K562 (cell line): ENCODE data around the gene AAGAB. TPM values are rescaled to one million over a fixed set of nuclear protein-coding genes. Genes with fewer than 3 reads are reported as not detected.

Source experiments
- ATAC-seq: fragments of 200-7000 bp; cut with Tn5 transposase; 3 replicates; pipeline ENCODE4 v1.9.1; 2020; ENCODE audit warnings: moderate library complexity
- BruUV-seq: library from RNA; stranded (reverse); fragments of 400-500 nt; replicated peaks from 2 replicates; lab custom pipeline; 2021; lab: Mats Ljungman, UMichigan
- CTCF ChIA-PET: fragments of 300-600 bp; formaldehyde crosslinking; extraction: SDS; loops from one replicate; lab custom pipeline; 2021; ENCODE audit warnings: low intra/inter-chr PET ratio; lab: Yijun Ruan, JAX
- POLR2A ChIA-PET: fragments of 300-600, 350-650 bp; sonication (Branson Sonifier 250); formaldehyde crosslinking; extraction: SDS; loops from one replicate; lab custom pipeline; 2021; ENCODE audit warnings: antibody characterized with exemption, inconsistent platforms; lab: Yijun Ruan, JAX
- DNase-seq, 4 experiments: peaks; one replicate each; pipeline versions ENCODE4 v3.0.0 to v3.0.0-alpha.2; 2011 to 2018; ENCODE audit warnings: low spot score in 3 of 4, mixed read lengths in 3 of 4; ENCODE audit errors: extremely low read depth in 1 of 4
- FAIRE-seq: peaks from 2 replicates; lab custom pipeline; 2011; peaks lifted over from hg19 to GRCh38; lab: Jason Lieb, UNC
- H2AFZ ChIP-seq: 2 replicates; pipeline ENCODE4 v1.6.0; 2011; ENCODE audit warnings: low read depth, low read length, control low read depth, inconsistent platforms
- H3K27ac ChIP-seq: fragments of 200-600 bp; 3 replicates; pipeline ENCODE4 v1.8.0; 2011; ENCODE audit warnings: low read depth, mild to moderate bottlenecking, control low read depth, inconsistent platforms, low read length, moderate library complexity, mixed read lengths; ENCODE audit errors: extremely low read depth
- H3K27me3 ChIP-seq, 2 experiments: fragments of 300-600 bp in 1 of 2; 2 replicates in 1 of 2; 3 replicates in 1 of 2; pipeline versions ENCODE4 v1.6.0 to v1.8.0; 2011; ENCODE audit warnings: inconsistent platforms in 2 of 2, low read length in 2 of 2, mild to moderate bottlenecking in 1 of 2, mixed read lengths in 1 of 2, moderate library complexity in 1 of 2; ENCODE audit not compliant: control insufficient read depth in 2 of 2, insufficient read depth in 2 of 2
- H3K36me3 ChIP-seq: fragments of 300-600 bp; 3 replicates; pipeline ENCODE4 v1.8.0; 2011; ENCODE audit warnings: mild to moderate bottlenecking, low read length, inconsistent platforms; ENCODE audit not compliant: control insufficient read depth, insufficient read depth
- H3K4me1 ChIP-seq, 2 experiments: fragments of 200-600 bp in 1 of 2; replicated peaks in 1 of 2; 2 replicates in 1 of 2; 3 replicates in 1 of 2; pipeline versions ENCODE4 v1.5.1 to v1.8.0; 2011; ENCODE audit warnings: inconsistent platforms in 2 of 2, low read length in 2 of 2, mild to moderate bottlenecking in 1 of 2, mixed read lengths in 1 of 2, moderate library complexity in 1 of 2; ENCODE audit not compliant: control insufficient read depth in 2 of 2, insufficient read depth in 2 of 2
- H3K4me2 ChIP-seq: 2 replicates; pipeline ENCODE4 v1.6.1; 2011; ENCODE audit warnings: low read length, control low read depth, inconsistent platforms, mixed read lengths; ENCODE audit not compliant: insufficient read depth
- H3K4me3 ChIP-seq: fragments of 200-600 bp; sonication (generic), shearing (Covaris generic); 2 replicates; pipeline ENCODE4 v1.5.1; 2016; ENCODE audit warnings: control low read depth, inconsistent platforms
- H3K79me2 ChIP-seq: fragments of 200-600 bp; 3 replicates; pipeline ENCODE4 v1.8.0; 2011; ENCODE audit warnings: low read length, inconsistent platforms; ENCODE audit not compliant: control insufficient read depth, insufficient read depth
- H3K9ac ChIP-seq, 2 experiments: 2 replicates each; pipeline versions ENCODE4 v1.6.0 to v1.6.1; 2011; ENCODE audit warnings: low read depth in 2 of 2, low read length in 2 of 2, control low read depth in 1 of 2, inconsistent platforms in 1 of 2, mild to moderate bottlenecking in 1 of 2, mixed read lengths in 1 of 2; ENCODE audit not compliant: insufficient read depth in 1 of 2
- H3K9me1 ChIP-seq: one replicate; pipeline ENCODE4 v1.6.0; 2011; ENCODE audit warnings: inconsistent platforms, mild to moderate bottlenecking, low read length, moderate library complexity; ENCODE audit not compliant: control insufficient read depth, insufficient read depth
- H3K9me3 ChIP-seq: replicated peaks from 2 replicates; pipeline ENCODE4 v1.5.1; 2011; ENCODE audit warnings: low read depth, low read length, inconsistent platforms; ENCODE audit not compliant: control insufficient read depth, insufficient read depth
- H4K20me1 ChIP-seq: replicated peaks from 2 replicates; pipeline ENCODE4 v1.6.1; 2011; ENCODE audit warnings: low read length, inconsistent platforms, mixed read lengths; ENCODE audit not compliant: control insufficient read depth, insufficient read depth
- ARHGAP35 ChIP-seq: fragments of 450-650 bp; IDR thresholded peaks from 2 replicates; pipeline ENCODE4 v1.6.1; 2018; ENCODE audit not compliant: partially characterized antibody
- CHD4 ChIP-seq: fragments of 200-600 bp; sonication (generic); IDR thresholded peaks from 3 replicates; pipeline ENCODE4 v1.6.1; 2012; ENCODE audit warnings: low read depth, mild to moderate bottlenecking, mixed read lengths, low read length, inconsistent platforms; ENCODE audit not compliant: insufficient read depth, insufficient replicate concordance, poor library complexity, severe bottlenecking
- HNRNPUL1 ChIP-seq: fragments of 200-400 bp; formaldehyde crosslinking; IDR thresholded peaks from 2 replicates; pipeline ENCODE4 v1.6.1; 2017; ENCODE audit warnings: low read length
- ILK ChIP-seq: fragments of 450-650 bp; IDR thresholded peaks from 2 replicates; pipeline ENCODE4 v1.6.1; 2016; ENCODE audit warnings: missing genetic modification characterization, low read depth, mild to moderate bottlenecking, missing compliant biosample characterization, moderate library complexity, borderline replicate concordance
- MIER1 ChIP-seq: fragments of 450-650 bp; IDR thresholded peaks from 2 replicates; pipeline ENCODE4 v1.6.1; 2016; ENCODE audit warnings: antibody characterized with exemption, mild to moderate bottlenecking, low read depth
- MTF1 ChIP-seq: fragments of 250-450 bp; sonication (Bioruptor Pico); IDR thresholded peaks from 2 replicates; pipeline ENCODE4 v1.9.0; 2021; ENCODE audit warnings: moderate library complexity, mild to moderate bottlenecking, inconsistent platforms, borderline replicate concordance
- NUFIP1 ChIP-seq: fragments of 450-650 bp; IDR thresholded peaks from 2 replicates; pipeline ENCODE4 v1.6.1; 2018; ENCODE audit not compliant: partially characterized antibody
- SAFB ChIP-seq: fragments of 200-400 bp; formaldehyde crosslinking; IDR thresholded peaks from 2 replicates; pipeline ENCODE4 v1.6.1; 2017; ENCODE audit warnings: low read depth, low read length, borderline replicate concordance
- WGBS: fragments of 100-300 bp; shearing (Covaris generic); methylation state at CpG from one replicate; pipeline ENCODE4 v1.1.6; 2016; ENCODE audit warnings: low coverage, mixed read lengths; ENCODE audit not compliant: insufficient coverage; ENCODE audit errors: missing lambda C conversion rate; 5-methylcytosine and 5-hydroxymethylcytosine counted together
- in situ Hi-C: fragments of 300-500 bp; cut with MboI; formaldehyde crosslinking; loops from 4 replicates; pipeline ENCODE4 v1.15.0; 2018; ENCODE audit warnings: inconsistent platforms, mixed read lengths
- intact Hi-C: fragments of 100-400 bp; cut with micrococcal nuclease; formaldehyde crosslinking; loops from 2 replicates; pipeline ENCODE4 v1.14.2; 2022
- polyA plus RNA-seq, 8 experiments: library from polyadenylated mRNA; depleted of rRNA in 4 of 8; stranded (reverse) in 5 of 8; unstranded in 3 of 8; fragments of >200 nt; fragmentation: Nextera tagmentation in 2 of 8; fragmentation: Illumina TruSeq in 1 of 8; extraction: Ambion mirVana in 2 of 8; extraction: Trizol in 1 of 8; gene quantifications; 2 replicates each; pipeline versions ENCODE4 v1.2.1 to v1.2.3, GENCODE V29; 2011 to 2014; ENCODE audit warnings: inconsistent platforms in 1 of 8, missing spikeins in 1 of 8
- total RNA-seq, 7 experiments: library from RNA; depleted of rRNA in 6 of 7; stranded (reverse); fragments of >200 nt in 6 of 7; fragmentation: Illumina TruSeq in 2 of 7; extraction: Trizol in 2 of 7; gene quantifications; 2 replicates each; pipeline versions ENCODE4 v1.2.1 to v1.2.3, GENCODE V29; 2011 to 2021; ENCODE audit warnings: low replicate concordance in 1 of 7
- TF ChIP-seq, protein P1 (sequence below): fragments of 250-450 bp; sonication (Bioruptor Pico); IDR thresholded peaks from 2 replicates; pipeline ENCODE4 v1.4.0; 2020
- TF ChIP-seq, protein P2 (sequence below): sonication (generic); formaldehyde crosslinking; IDR thresholded peaks from 2 replicates; pipeline ENCODE4 v1.8.0; 2022; ENCODE audit warnings: mild to moderate bottlenecking, missing genetic modification reagents, borderline replicate concordance
- TF ChIP-seq, protein P3 (sequence below), 2 experiments: fragments of 450-650 bp in 1 of 2; sonication (generic) in 1 of 2; formaldehyde crosslinking in 1 of 2; IDR thresholded peaks in 1 of 2; conservative IDR thresholded peaks in 1 of 2; 2 replicates each; pipeline versions ENCODE4 v1.6.1 to v1.8.1; 2016 to 2023; ENCODE audit warnings: mild to moderate bottlenecking in 2 of 2, moderate library complexity in 2 of 2, inconsistent platforms in 1 of 2, missing genetic modification reagents in 1 of 2
- TF ChIP-seq, protein P4 (sequence below): sonication (generic); formaldehyde crosslinking; IDR thresholded peaks from 2 replicates; pipeline ENCODE4 v1.8.0; 2022; ENCODE audit warnings: mild to moderate bottlenecking, low read depth, missing genetic modification reagents

Gene AAGAB
- total and polyA plus RNA-seq, 9 of the 15 experiments (the other 6 are each of a cell fraction or from before 2014, with no cell fraction given), result 17.8 to 109 (median 58.3) TPM

DNA sequence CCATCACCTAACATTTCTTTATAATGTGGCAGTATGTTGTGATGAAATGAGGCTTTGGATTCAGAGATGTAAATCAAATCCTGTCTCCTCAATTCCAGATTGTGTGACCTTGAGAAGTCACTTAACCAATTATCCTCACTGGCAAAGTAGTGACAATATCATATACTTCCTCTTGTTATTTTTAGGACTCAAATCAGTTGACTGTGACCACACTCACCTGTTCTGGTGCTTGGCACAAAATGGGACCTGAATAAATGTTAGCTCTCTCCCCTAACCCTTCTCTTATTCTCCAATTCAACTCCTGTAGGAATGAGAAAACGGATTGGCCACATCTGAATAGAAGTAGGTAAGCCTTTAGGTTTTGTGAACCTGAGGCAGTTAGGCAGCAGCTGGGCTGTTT, 42.2 kb upstream of the AAGAB start:
- WGBS, result 5% methylated on average over 1 of the region's 1 CpG
- CTCF ChIA-PET, result no interaction called here
- Histone ChIP-seq H3K4me2 (no peak overlapping the region), H3K9me3 (no peaks in the 10 kb centered on the region), H3K9me1 (no peaks in the 10 kb centered on the region), H3K27ac (no peak overlapping the region), H4K20me1 (no peaks in the 10 kb centered on the region), H2AFZ (no peak overlapping the region), H3K36me3 (no peaks in the 10 kb centered on the region), H3K27me3 (no peaks in the 10 kb centered on the region; a peak in 1 of 5 replicates), H3K79me2 (no peaks in the 10 kb centered on the region), H3K9ac (no peak overlapping the region), H3K4me1 (no peaks in the 10 kb centered on the region), H3K4me3 (no peak overlapping the region)
- DNase-seq, result no peak
- no peak for FAIRE-seq
- no peak for ATAC-seq
- POLR2A ChIA-PET, result no interaction called here
- intact Hi-C loops, result no loop called here
- no TSS peak for BruUV-seq
- in situ Hi-C loops, result no loop called here
- TF ChIP-seq CHD4 (no peak), ARHGAP35 (no peak), HNRNPUL1 (no peak), SAFB (no peak), ILK (tag) (no peak), MTF1 (CRISPR knock-in tag) (no peak), MIER1 (no peak), NUFIP1 (no peak)
- TF ChIP-seq, protein P1, sequence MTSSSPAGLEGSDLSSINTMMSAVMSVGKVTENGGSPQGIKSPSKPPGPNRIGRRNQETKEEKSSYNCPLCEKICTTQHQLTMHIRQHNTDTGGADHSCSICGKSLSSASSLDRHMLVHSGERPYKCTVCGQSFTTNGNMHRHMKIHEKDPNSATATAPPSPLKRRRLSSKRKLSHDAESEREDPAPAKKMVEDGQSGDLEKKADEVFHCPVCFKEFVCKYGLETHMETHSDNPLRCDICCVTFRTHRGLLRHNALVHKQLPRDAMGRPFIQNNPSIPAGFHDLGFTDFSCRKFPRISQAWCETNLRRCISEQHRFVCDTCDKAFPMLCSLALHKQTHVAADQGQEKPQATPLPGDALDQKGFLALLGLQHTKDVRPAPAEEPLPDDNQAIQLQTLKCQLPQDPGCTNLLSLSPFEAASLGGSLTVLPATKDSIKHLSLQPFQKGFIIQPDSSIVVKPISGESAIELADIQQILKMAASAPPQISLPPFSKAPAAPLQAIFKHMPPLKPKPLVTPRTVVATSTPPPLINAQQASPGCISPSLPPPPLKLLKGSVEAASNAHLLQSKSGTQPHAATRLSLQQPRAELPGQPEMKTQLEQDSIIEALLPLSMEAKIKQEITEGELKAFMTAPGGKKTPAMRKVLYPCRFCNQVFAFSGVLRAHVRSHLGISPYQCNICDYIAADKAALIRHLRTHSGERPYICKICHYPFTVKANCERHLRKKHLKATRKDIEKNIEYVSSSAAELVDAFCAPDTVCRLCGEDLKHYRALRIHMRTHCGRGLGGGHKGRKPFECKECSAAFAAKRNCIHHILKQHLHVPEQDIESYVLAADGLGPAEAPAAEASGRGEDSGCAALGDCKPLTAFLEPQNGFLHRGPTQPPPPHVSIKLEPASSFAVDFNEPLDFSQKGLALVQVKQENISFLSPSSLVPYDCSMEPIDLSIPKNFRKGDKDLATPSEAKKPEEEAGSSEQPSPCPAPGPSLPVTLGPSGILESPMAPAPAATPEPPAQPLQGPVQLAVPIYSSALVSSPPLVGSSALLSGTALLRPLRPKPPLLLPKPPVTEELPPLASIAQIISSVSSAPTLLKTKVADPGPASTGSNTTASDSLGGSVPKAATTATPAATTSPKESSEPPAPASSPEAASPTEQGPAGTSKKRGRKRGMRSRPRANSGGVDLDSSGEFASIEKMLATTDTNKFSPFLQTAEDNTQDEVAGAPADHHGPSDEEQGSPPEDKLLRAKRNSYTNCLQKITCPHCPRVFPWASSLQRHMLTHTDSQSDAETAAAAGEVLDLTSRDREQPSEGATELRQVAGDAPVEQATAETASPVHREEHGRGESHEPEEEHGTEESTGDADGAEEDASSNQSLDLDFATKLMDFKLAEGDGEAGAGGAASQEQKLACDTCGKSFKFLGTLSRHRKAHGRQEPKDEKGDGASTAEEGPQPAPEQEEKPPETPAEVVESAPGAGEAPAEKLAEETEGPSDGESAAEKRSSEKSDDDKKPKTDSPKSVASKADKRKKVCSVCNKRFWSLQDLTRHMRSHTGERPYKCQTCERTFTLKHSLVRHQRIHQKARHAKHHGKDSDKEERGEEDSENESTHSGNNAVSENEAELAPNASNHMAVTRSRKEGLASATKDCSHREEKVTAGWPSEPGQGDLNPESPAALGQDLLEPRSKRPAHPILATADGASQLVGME (CRISPR knock-in tag), result no peak
- TF ChIP-seq, protein P2, sequence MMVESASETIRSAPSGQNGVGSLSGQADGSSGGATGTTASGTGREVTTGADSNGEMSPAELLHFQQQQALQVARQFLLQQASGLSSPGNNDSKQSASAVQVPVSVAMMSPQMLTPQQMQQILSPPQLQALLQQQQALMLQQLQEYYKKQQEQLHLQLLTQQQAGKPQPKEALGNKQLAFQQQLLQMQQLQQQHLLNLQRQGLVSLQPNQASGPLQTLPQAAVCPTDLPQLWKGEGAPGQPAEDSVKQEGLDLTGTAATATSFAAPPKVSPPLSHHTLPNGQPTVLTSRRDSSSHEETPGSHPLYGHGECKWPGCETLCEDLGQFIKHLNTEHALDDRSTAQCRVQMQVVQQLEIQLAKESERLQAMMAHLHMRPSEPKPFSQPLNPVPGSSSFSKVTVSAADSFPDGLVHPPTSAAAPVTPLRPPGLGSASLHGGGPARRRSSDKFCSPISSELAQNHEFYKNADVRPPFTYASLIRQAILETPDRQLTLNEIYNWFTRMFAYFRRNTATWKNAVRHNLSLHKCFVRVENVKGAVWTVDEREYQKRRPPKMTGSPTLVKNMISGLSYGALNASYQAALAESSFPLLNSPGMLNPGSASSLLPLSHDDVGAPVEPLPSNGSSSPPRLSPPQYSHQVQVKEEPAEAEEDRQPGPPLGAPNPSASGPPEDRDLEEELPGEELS (CRISPR knock-in tag), result no peak
- TF ChIP-seq, protein P3, sequence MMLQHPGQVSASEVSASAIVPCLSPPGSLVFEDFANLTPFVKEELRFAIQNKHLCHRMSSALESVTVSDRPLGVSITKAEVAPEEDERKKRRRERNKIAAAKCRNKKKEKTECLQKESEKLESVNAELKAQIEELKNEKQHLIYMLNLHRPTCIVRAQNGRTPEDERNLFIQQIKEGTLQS (IDR thresholded peaks at IDR 0.05), result no peak
- TF ChIP-seq, protein P3 (CRISPR knock-in tag; conservative IDR thresholded peaks at IDR 0.05), result no peak
- TF ChIP-seq, protein P4, sequence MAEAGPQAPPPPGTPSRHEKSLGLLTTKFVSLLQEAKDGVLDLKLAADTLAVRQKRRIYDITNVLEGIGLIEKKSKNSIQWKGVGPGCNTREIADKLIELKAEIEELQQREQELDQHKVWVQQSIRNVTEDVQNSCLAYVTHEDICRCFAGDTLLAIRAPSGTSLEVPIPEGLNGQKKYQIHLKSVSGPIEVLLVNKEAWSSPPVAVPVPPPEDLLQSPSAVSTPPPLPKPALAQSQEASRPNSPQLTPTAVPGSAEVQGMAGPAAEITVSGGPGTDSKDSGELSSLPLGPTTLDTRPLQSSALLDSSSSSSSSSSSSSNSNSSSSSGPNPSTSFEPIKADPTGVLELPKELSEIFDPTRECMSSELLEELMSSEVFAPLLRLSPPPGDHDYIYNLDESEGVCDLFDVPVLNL (CRISPR knock-in tag), result no peak
